ENCODE measurements around the gene MYMX. TPM values are rescaled to one million over a fixed set of nuclear protein-coding genes. Genes with fewer than 3 reads are reported as not detected.
A peak's percentile ranks its signal among the peaks of the same experiment; 100 is the strongest.

MYMX gene
- polyA plus RNA-seq, 3 donors from 2014 or later = not detected

- no peak for DNase-seq
- Mint-ChIP-seq H3K4me3 (peak overlapping the region; percentile 83 to 93 (median 87)), H3K9me3 (peaks cover 0 to 1% (median 0%) of the 10 kb centered on the region in 6 donors), H3K27me3 (ENCODE audit: low read depth in 3 of 3) (peaks cover 23 to 39% (median 25%) of the 10 kb centered on the region in 3 donors), H3K27ac (peak overlapping the region; percentile 86 to 94 (median 90)), H3K4me1 (peaks cover 38 to 62% of the 10 kb centered on the region in 2 donors), H3K36me3 (peaks cover 17 to 22% (median 20%) of the 10 kb centered on the region in 3 donors)
Observed at GRCh38 chr6:44257753-44258324, 41.1 kb downstream of the MYMX start.

- DNase-seq = no peak
- peaks cover 14 to 17% (median 15%) of the 10 kb centered on the region in 3 donors for H3K36me3 Mint-ChIP-seq
Observed at GRCh38 chr6:44258325-44258863, 41.7 kb downstream of the MYMX start.

GRCh38 chr6:44258921-44259320, 42.2 kb downstream of the MYMX start:
- no peak for DNase-seq
- Mint-ChIP-seq H3K9me3 (peaks cover 0 to 4% (median 0%) of the 10 kb centered on the region in 6 donors), H3K36me3 (peaks cover 11 to 12% (median 12%) of the 10 kb centered on the region in 3 donors), H3K4me1 (peaks cover 45 to 64% of the 10 kb centered on the region in 2 donors), H3K4me3 (peak overlapping the region in 4 of 5 donors; percentile 80 to 89 (median 85)), H3K27me3 (ENCODE audit: low read depth in 3 of 3) (peaks cover 16 to 37% (median 24%) of the 10 kb centered on the region in 3 donors), H3K27ac (peak overlapping the region; percentile 62 to 91 (median 88))

More at GRCh38 chr6:44258325-44258863, 41.7 kb downstream of the MYMX start:
- peaks cover 0 to 1% (median 0%) of the 10 kb centered on the region in 6 donors for H3K9me3 Mint-ChIP-seq
- H3K27ac Mint-ChIP-seq = peak overlapping the region; percentile 62 to 91 (median 88)
- peak overlapping the region; percentile 80 to 93 (median 87) for H3K4me3 Mint-ChIP-seq
- peaks cover 43 to 63% of the 10 kb centered on the region in 2 donors for H3K4me1 Mint-ChIP-seq
- peaks cover 19 to 39% (median 24%) of the 10 kb centered on the region in 3 donors for H3K27me3 Mint-ChIP-seq (ENCODE audit: low read depth in 3 of 3)

GRCh38 chr6:44260011-44260410, 43.3 kb downstream of the MYMX start:
- peaks cover 6 to 11% (median 8%) of the 10 kb centered on the region in 3 donors for H3K36me3 Mint-ChIP-seq
- H3K4me3 Mint-ChIP-seq = peak overlapping the region in 1 of 5 donors; percentile 15
- H3K27me3 Mint-ChIP-seq (ENCODE audit: low read depth in 3 of 3) = peaks cover 11 to 38% (median 22%) of the 10 kb centered on the region in 3 donors
- DNase-seq = no peak
- H3K4me1 Mint-ChIP-seq = peaks cover 54 to 68% of the 10 kb centered on the region in 2 donors
- H3K9me3 Mint-ChIP-seq = peaks cover 0 to 4% (median 0%) of the 10 kb centered on the region in 6 donors
- peak overlapping the region in 1 of 6 donors; percentile 46 for H3K27ac Mint-ChIP-seq

- Mint-ChIP-seq H3K27ac (peak overlapping the region in 4 of 6 donors; percentile 8 to 70 (median 32)), H3K4me3 (peak overlapping the region in 1 of 5 donors; percentile 22), H3K9me3 (peaks cover 0 to 4% (median 0%) of the 10 kb centered on the region in 6 donors), H3K4me1 (peaks cover 54 to 62% of the 10 kb centered on the region in 2 donors), H3K27me3 (ENCODE audit: low read depth in 3 of 3) (peaks cover 11 to 40% (median 18%) of the 10 kb centered on the region in 3 donors), H3K36me3 (peaks cover 6 to 11% (median 8%) of the 10 kb centered on the region in 3 donors)
- DNase-seq = no peak
Observed at GRCh38 chr6:44260451-44261297, 43.9 kb downstream of the MYMX start.

- peak overlapping the region in 2 of 6 donors; percentile 7 to 8 for H3K27ac Mint-ChIP-seq
- H3K4me1 Mint-ChIP-seq = peaks cover 50 to 59% of the 10 kb centered on the region in 2 donors
- H3K36me3 Mint-ChIP-seq = peaks cover 6 to 11% (median 8%) of the 10 kb centered on the region in 3 donors
- H3K27me3 Mint-ChIP-seq (ENCODE audit: low read depth in 3 of 3) = peaks cover 8 to 31% (median 13%) of the 10 kb centered on the region in 3 donors
- H3K9me3 Mint-ChIP-seq = peaks cover 0 to 4% (median 0%) of the 10 kb centered on the region in 6 donors
- no peak overlapping the region for H3K4me3 Mint-ChIP-seq
- no peak for DNase-seq
Observed at GRCh38 chr6:44261581-44261980, 44.9 kb downstream of the MYMX start.

- DNase-seq = no peak
- Mint-ChIP-seq H3K9me3 (peaks cover 0 to 4% (median 0%) of the 10 kb centered on the region in 6 donors), H3K27ac (peak overlapping the region in 5 of 6 donors; percentile 93 to 97 (median 95)), H3K4me3 (peak overlapping the region; percentile 89 to 95 (median 92)), H3K27me3 (ENCODE audit: low read depth in 3 of 3) (peaks cover 6 to 27% (median 9%) of the 10 kb centered on the region in 3 donors), H3K36me3 (peaks cover 6 to 11% (median 8%) of the 10 kb centered on the region in 3 donors), H3K4me1 (peaks cover 50 to 53% of the 10 kb centered on the region in 2 donors)
Observed at GRCh38 chr6:44262467-44263353, 46.0 kb downstream of the MYMX start.

- DNase-seq = peak in 2 of 3 donors; percentile 25 to 47
- Mint-ChIP-seq H3K27ac (peak overlapping the region; percentile 85 to 97 (median 95)), H3K9me3 (peaks cover 0 to 2% (median 0%) of the 10 kb centered on the region in 6 donors), H3K4me1 (peaks cover 43 to 45% of the 10 kb centered on the region in 2 donors), H3K27me3 (ENCODE audit: low read depth in 3 of 3) (peaks cover 0 to 19% (median 3%) of the 10 kb centered on the region in 3 donors), H3K4me3 (peak overlapping the region; percentile 89 to 95 (median 92)), H3K36me3 (peaks cover 6 to 11% (median 8%) of the 10 kb centered on the region in 3 donors)
Observed at GRCh38 chr6:44263354-44264100, 46.8 kb downstream of the MYMX start.

- Mint-ChIP-seq H3K36me3 (peaks cover 5 to 8% (median 6%) of the 10 kb centered on the region in 3 donors), H3K27ac (peak overlapping the region; percentile 85 to 97 (median 95)), H3K27me3 (ENCODE audit: low read depth in 3 of 3) (peaks cover 0 to 20% (median 5%) of the 10 kb centered on the region in 3 donors), H3K9me3 (peaks cover 0 to 2% (median 0%) of the 10 kb centered on the region in 6 donors), H3K4me1 (peaks cover 42% of the 10 kb centered on the region in 2 donors), H3K4me3 (peak overlapping the region; percentile 89 to 95 (median 92))
- peak in 2 of 3 donors; percentile 31 to 40 for DNase-seq
Observed at GRCh38 chr6:44264154-44265006, 47.7 kb downstream of the MYMX start.

GRCh38 chr6:44265007-44265721, 48.4 kb downstream of the MYMX start, which contains the start of gene NFKBIE:
NFKBIE (minus strand) TSS chr6:44265551; CDS start chr6:44265346, 205 bp downstream.
- Mint-ChIP-seq H3K36me3 (peaks cover 5 to 8% (median 6%) of the 10 kb centered on the region in 3 donors), H3K27me3 (ENCODE audit: low read depth in 3 of 3) (peaks cover 0 to 20% (median 11%) of the 10 kb centered on the region in 3 donors), H3K27ac (peak within 1 kb of the TSS; percentile 85 to 97 (median 95)), H3K4me3 (peak within 1 kb of the TSS; percentile 89 to 95 (median 92)), H3K4me1 (peaks cover 42 to 48% of the 10 kb centered on the region in 2 donors), H3K9me3 (peaks cover 0 to 2% (median 0%) of the 10 kb centered on the region in 6 donors)
- peak; percentile 94 to 96 (median 95) for DNase-seq
